Measurements from ENCODE around the gene SYNE2. TPM values are rescaled to one million over a fixed set of nuclear protein-coding genes. Genes with fewer than 3 reads are reported as not detected.

The SYNE2 gene
- total RNA-seq, 1 experiment from 2014 or later = 48.5 TPM

GRCh38 chr14:64080452-64080851 lies 227.6 kb downstream of the SYNE2 start:
- POLR2A ChIA-PET = no interaction called here

GRCh38 chr14:64081174-64081746 lies 228.5 kb downstream of the SYNE2 start:
- TF ChIP-seq CTCF (IDR thresholded peaks at IDR 0.05; ENCODE audit: insufficient read depth in 1 of 2, low read depth in 1 of 2, low read length in 1 of 2, severe bottlenecking in 1 of 2, unreplicated experiment in 1 of 2) = no peak
- Mint-ChIP-seq H3K27ac (ENCODE audit: unreplicated experiment) (no peak overlapping the region), H3K4me3 (ENCODE audit: unreplicated experiment) (no peak overlapping the region), H3K27me3 (ENCODE audit: insufficient read depth, unreplicated experiment) (no peaks in the 10 kb centered on the region), H3K4me1 (ENCODE audit: low read depth, unreplicated experiment) (no peaks in the 10 kb centered on the region), H3K9me3 (ENCODE audit: unreplicated experiment) (no peaks in the 10 kb centered on the region), H3K36me3 (ENCODE audit: insufficient read depth, unreplicated experiment) (peaks cover 5% of the 10 kb centered on the region)
- no TSS peak for BruUV-seq (replicated peaks)
- no peak for DNase-seq
- Histone ChIP-seq H3K36me3 (ENCODE audit: control insufficient read depth, insufficient read depth, low read length) (no peaks in the 10 kb centered on the region), H3K4me1 (no peaks in the 10 kb centered on the region), H3K9me3 (no peaks in the 10 kb centered on the region), H3K27me3 (replicated peaks; ENCODE audit: control insufficient read depth, insufficient read depth, low read length) (no peaks in the 10 kb centered on the region), H3K4me3 (ENCODE audit: low read depth, low read length) (no peak overlapping the region)
- intact Hi-C loops (cut with micrococcal nuclease; ENCODE audit: unreplicated experiment) = no loop called here
- ChIA-PET CTCF (no interaction called here), POLR2A (no interaction called here)

More at GRCh38 chr14:64080452-64080851, 227.6 kb downstream of the SYNE2 start:
- H3K27me3 Mint-ChIP-seq (ENCODE audit: insufficient read depth, unreplicated experiment) = no peaks in the 10 kb centered on the region
- Histone ChIP-seq H3K4me3 (ENCODE audit: low read depth, low read length) (no peak overlapping the region), H3K4me1 (no peaks in the 10 kb centered on the region), H3K9me3 (no peaks in the 10 kb centered on the region), H3K27me3 (replicated peaks; ENCODE audit: control insufficient read depth, insufficient read depth, low read length) (no peaks in the 10 kb centered on the region), H3K36me3 (ENCODE audit: control insufficient read depth, insufficient read depth, low read length) (no peaks in the 10 kb centered on the region)
- intact Hi-C loops (cut with micrococcal nuclease; ENCODE audit: unreplicated experiment) = no loop called here
- no peak overlapping the region for H3K4me3 Mint-ChIP-seq (ENCODE audit: unreplicated experiment)
- no peak overlapping the region for H3K27ac Mint-ChIP-seq (ENCODE audit: unreplicated experiment)
- no peaks in the 10 kb centered on the region for H3K9me3 Mint-ChIP-seq (ENCODE audit: unreplicated experiment)
- TF ChIP-seq CTCF (IDR thresholded peaks at IDR 0.05; ENCODE audit: insufficient read depth in 1 of 2, low read depth in 1 of 2, low read length in 1 of 2, severe bottlenecking in 1 of 2, unreplicated experiment in 1 of 2) = no peak
- H3K4me1 Mint-ChIP-seq (ENCODE audit: low read depth, unreplicated experiment) = no peaks in the 10 kb centered on the region
- peaks cover 5% of the 10 kb centered on the region for H3K36me3 Mint-ChIP-seq (ENCODE audit: insufficient read depth, unreplicated experiment)
- no TSS peak for BruUV-seq (replicated peaks)
- CTCF ChIA-PET = no interaction called here
- no peak for DNase-seq

- H3K9me3 ChIP-seq = no peaks in the 10 kb centered on the region
- no TSS peak for BruUV-seq (replicated peaks)
- intact Hi-C loops (cut with micrococcal nuclease; ENCODE audit: unreplicated experiment) = no loop called here
- no peak overlapping the region for H3K4me3 ChIP-seq (ENCODE audit: low read depth, low read length)
- Mint-ChIP-seq H3K9me3 (ENCODE audit: unreplicated experiment) (no peaks in the 10 kb centered on the region), H3K4me1 (ENCODE audit: low read depth, unreplicated experiment) (no peaks in the 10 kb centered on the region), H3K27ac (ENCODE audit: unreplicated experiment) (no peak overlapping the region), H3K27me3 (ENCODE audit: insufficient read depth, unreplicated experiment) (no peaks in the 10 kb centered on the region), H3K36me3 (ENCODE audit: insufficient read depth, unreplicated experiment) (peaks cover 5% of the 10 kb centered on the region), H3K4me3 (ENCODE audit: unreplicated experiment) (no peak overlapping the region)
- no peak for TF ChIP-seq CTCF (IDR thresholded peaks at IDR 0.05; ENCODE audit: insufficient read depth in 1 of 2, low read depth in 1 of 2, low read length in 1 of 2, severe bottlenecking in 1 of 2, unreplicated experiment in 1 of 2)
- ChIA-PET POLR2A (no interaction called here), CTCF (no interaction called here)
- no peaks in the 10 kb centered on the region for H3K4me1 ChIP-seq
- H3K36me3 ChIP-seq (ENCODE audit: control insufficient read depth, insufficient read depth, low read length) = no peaks in the 10 kb centered on the region
- no peaks in the 10 kb centered on the region for H3K27me3 ChIP-seq (replicated peaks; ENCODE audit: control insufficient read depth, insufficient read depth, low read length)
- DNase-seq = no peak
Measured at GRCh38 chr14:64082837-64083236, 230.0 kb downstream of the SYNE2 start.

Data from Caco-2 (cell line).